Stimulated activated CD4-positive, alpha-beta T cell treated with anti-CD3 and anti-CD28 coated beads, Interleukin-2, amount 100 ng/mL, for 24 hours (primary cell): ENCODE results near the gene TEAD3.

Experiments
- DNase-seq, 2 donors: peaks; one replicate each; pipeline ENCODE4 v3.0.0-alpha.2; 2020

The TEAD3 gene

GRCh38 chr6:35490821-35491557 is 5.9 kb downstream of the TEAD3 start:
- DNase-seq = no peak

- DNase-seq = no peak
Measured at GRCh38 chr6:35489995-35490791, 6.7 kb downstream of the TEAD3 start.

- no peak for DNase-seq
Measured at GRCh38 chr6:35489066-35489465, 7.8 kb downstream of the TEAD3 start.

- no peak for DNase-seq
Measured at GRCh38 chr6:35488517-35488862, 8.4 kb downstream of the TEAD3 start.

- no peak for DNase-seq
Measured at GRCh38 chr6:35487658-35488516, 9.0 kb downstream of the TEAD3 start.

- DNase-seq = no peak
Measured at GRCh38 chr6:35486005-35486925, 10.6 kb downstream of the TEAD3 start.

- no peak for DNase-seq
Measured at GRCh38 chr6:35485402-35485877, 11.4 kb downstream of the TEAD3 start.

GRCh38 chr6:35484921-35485392 is 11.9 kb downstream of the TEAD3 start:
- DNase-seq = no peak

GRCh38 chr6:35483893-35484645 is 12.8 kb downstream of the TEAD3 start:
- DNase-seq = no peak

- DNase-seq = no peak
Measured at GRCh38 chr6:35483490-35483889, 13.4 kb downstream of the TEAD3 start.

GRCh38 chr6:35483062-35483461 is 13.8 kb downstream of the TEAD3 start:
- DNase-seq = no peak

GRCh38 chr6:35481226-35481625 is 15.7 kb downstream of the TEAD3 start:
- DNase-seq = no peak

GRCh38 chr6:35480176-35480575 is 16.7 kb downstream of the TEAD3 start:
- no peak for DNase-seq

GRCh38 chr6:35478259-35478658 is 18.6 kb downstream of the TEAD3 start:
- no peak for DNase-seq

- no peak for DNase-seq
Measured at GRCh38 chr6:35477551-35478179, 19.2 kb downstream of the TEAD3 start.

GRCh38 chr6:35477028-35477427 is 19.9 kb downstream of the TEAD3 start:
- no peak for DNase-seq

GRCh38 chr6:35476004-35476403 is 20.9 kb downstream of the TEAD3 start:
- DNase-seq = no peak

- no peak for DNase-seq
Measured at GRCh38 chr6:35475573-35475972, 21.3 kb downstream of the TEAD3 start.

- peak in 1 of 2 donors; percentile 31 for DNase-seq
Measured at GRCh38 chr6:35474942-35475570, 21.8 kb downstream of the TEAD3 start.
